MCF 10A (cell line): ENCODE results near the gene USH2A. TPM values are rescaled to one million over a fixed set of nuclear protein-coding genes. Genes with fewer than 3 reads are reported as not detected.

Experiments
- BruUV-seq: library from RNA; stranded (reverse); fragments of 400-500 nt; replicated peaks from 2 replicates; lab custom pipeline; 2021; lab: Mats Ljungman, UMichigan
- CTCF ChIA-PET: fragments of 300-600 bp; sonication (Branson Sonifier 250); formaldehyde crosslinking; extraction: SDS; loops from one replicate; lab custom pipeline; 2021; ENCODE audit warnings: antibody characterized with exemption, inconsistent platforms; lab: Yijun Ruan, JAX
- POLR2A ChIA-PET: fragments of 300-600, 350-650 bp; sonication (Branson Sonifier 250); formaldehyde crosslinking; extraction: SDS; loops from one replicate; lab custom pipeline; 2020; ENCODE audit warnings: antibody characterized with exemption, inconsistent platforms; lab: Yijun Ruan, JAX
- DNase-seq: peaks from one replicate; pipeline ENCODE4 v3.0.0-alpha.2; 2018; ENCODE audit not compliant: unreplicated experiment
- H3K27ac Mint-ChIP-seq: one replicate; pipeline ENCODE4 v1.8.0; 2022; ENCODE audit warnings: mild to moderate bottlenecking, low read depth, mixed read lengths; ENCODE audit not compliant: unreplicated experiment
- H3K27me3 Mint-ChIP-seq: one replicate; pipeline ENCODE4 v1.8.0; 2022; ENCODE audit warnings: mixed read lengths; ENCODE audit not compliant: insufficient read depth, unreplicated experiment
- H3K36me3 Mint-ChIP-seq: one replicate; pipeline ENCODE4 v1.8.0; 2022; ENCODE audit warnings: mild to moderate bottlenecking, moderate library complexity, mixed read lengths; ENCODE audit not compliant: insufficient read depth, unreplicated experiment
- H3K4me1 Mint-ChIP-seq: one replicate; pipeline ENCODE4 v1.8.0; 2022; ENCODE audit warnings: mixed read lengths; ENCODE audit not compliant: insufficient read depth, unreplicated experiment
- H3K4me3 Mint-ChIP-seq: one replicate; pipeline ENCODE4 v1.8.0; 2022; ENCODE audit warnings: mild to moderate bottlenecking, moderate library complexity, mixed read lengths; ENCODE audit not compliant: unreplicated experiment
- H3K9me3 Mint-ChIP-seq: one replicate; pipeline ENCODE4 v1.8.0; 2022; ENCODE audit warnings: mixed read lengths; ENCODE audit not compliant: unreplicated experiment
- intact Hi-C: fragments of 100-400 bp; cut with micrococcal nuclease; formaldehyde crosslinking; loops from 2 replicates; pipeline ENCODE4 v1.14.1; 2022
- total RNA-seq: library from RNA; stranded (reverse); gene quantifications from 2 replicates; pipeline ENCODE4 v1.2.3, GENCODE V29; 2022
- TF ChIP-seq, protein P1 (sequence below): fragments of 200-600 bp; IDR thresholded peaks from one replicate; pipeline ENCODE4 v1.8.0; 2022; ENCODE audit warnings: antibody characterized with exemption, mild to moderate bottlenecking; ENCODE audit not compliant: unreplicated experiment

USH2A gene
- total RNA-seq, 1 experiment from 2014 or later, result not detected

DNA sequence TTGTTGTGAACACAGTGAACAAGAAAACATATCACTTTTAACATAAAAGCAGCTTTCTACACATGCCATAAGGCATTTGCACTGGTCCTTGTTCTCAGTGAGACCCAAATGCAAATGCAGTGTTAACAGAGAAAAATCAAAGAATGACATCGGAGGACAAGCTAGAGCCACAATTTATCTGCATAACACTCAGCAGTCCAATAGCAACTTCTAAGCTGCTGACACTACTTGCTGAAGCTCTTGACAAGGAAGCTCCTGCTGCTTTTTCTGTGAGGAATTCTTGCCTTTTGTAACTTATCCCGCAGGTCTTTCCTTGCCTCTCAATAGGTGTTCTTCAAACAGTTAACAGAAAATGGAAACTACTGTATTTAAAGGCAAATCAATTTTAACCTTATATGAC lies 34.7 kb downstream of the USH2A start:
- CTCF ChIA-PET, result no interaction called here
- H3K27me3 Mint-ChIP-seq, result peaks cover 89% of the 10 kb centered on the region
- no peaks in the 10 kb centered on the region for H3K4me1 Mint-ChIP-seq
- no TSS peak for BruUV-seq
- POLR2A ChIA-PET, result no interaction called here
- intact Hi-C loops, result no loop called here
- TF ChIP-seq, protein P1, sequence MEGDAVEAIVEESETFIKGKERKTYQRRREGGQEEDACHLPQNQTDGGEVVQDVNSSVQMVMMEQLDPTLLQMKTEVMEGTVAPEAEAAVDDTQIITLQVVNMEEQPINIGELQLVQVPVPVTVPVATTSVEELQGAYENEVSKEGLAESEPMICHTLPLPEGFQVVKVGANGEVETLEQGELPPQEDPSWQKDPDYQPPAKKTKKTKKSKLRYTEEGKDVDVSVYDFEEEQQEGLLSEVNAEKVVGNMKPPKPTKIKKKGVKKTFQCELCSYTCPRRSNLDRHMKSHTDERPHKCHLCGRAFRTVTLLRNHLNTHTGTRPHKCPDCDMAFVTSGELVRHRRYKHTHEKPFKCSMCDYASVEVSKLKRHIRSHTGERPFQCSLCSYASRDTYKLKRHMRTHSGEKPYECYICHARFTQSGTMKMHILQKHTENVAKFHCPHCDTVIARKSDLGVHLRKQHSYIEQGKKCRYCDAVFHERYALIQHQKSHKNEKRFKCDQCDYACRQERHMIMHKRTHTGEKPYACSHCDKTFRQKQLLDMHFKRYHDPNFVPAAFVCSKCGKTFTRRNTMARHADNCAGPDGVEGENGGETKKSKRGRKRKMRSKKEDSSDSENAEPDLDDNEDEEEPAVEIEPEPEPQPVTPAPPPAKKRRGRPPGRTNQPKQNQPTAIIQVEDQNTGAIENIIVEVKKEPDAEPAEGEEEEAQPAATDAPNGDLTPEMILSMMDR, result no peak
- no peaks in the 10 kb centered on the region for H3K9me3 Mint-ChIP-seq
- DNase-seq, result no peak
- H3K36me3 Mint-ChIP-seq, result no peaks in the 10 kb centered on the region
- no peak overlapping the region for H3K4me3 Mint-ChIP-seq
- H3K27ac Mint-ChIP-seq, result no peak overlapping the region

DNA sequence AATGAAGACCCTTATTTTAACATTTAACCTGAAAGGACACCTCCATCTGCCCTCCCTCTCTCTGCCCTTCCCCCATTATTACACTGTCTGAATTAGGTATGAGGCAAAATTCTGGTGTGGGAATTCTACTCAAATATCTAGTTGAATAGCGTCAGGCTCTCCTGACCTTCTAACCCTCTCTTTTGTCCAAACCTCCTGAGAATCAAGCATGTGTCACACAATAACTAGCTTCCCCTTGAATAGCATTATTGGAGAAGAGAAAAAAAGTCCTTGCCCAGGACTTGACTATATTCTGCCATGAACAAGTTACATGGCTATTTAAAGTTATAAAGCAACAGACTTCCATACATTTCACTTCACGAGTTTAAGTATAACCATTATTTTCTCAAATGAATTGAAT lies 35.5 kb downstream of the USH2A start:
- no TSS peak for BruUV-seq
- Mint-ChIP-seq H3K4me3 (no peak overlapping the region), H3K27me3 (peaks cover 90% of the 10 kb centered on the region), H3K4me1 (no peaks in the 10 kb centered on the region), H3K36me3 (no peaks in the 10 kb centered on the region), H3K9me3 (no peaks in the 10 kb centered on the region), H3K27ac (no peak overlapping the region)
- CTCF ChIA-PET, result interaction anchor here (0.6 to 1.3 kb wide), 2 partner anchors 166 to 267 kb away, joined by 3 read pairs; no protein-coding TSS in a partner anchor
- TF ChIP-seq, protein P1, result no peak
- POLR2A ChIA-PET, result no interaction called here
- no peak for DNase-seq
- intact Hi-C loops, result no loop called here

DNA sequence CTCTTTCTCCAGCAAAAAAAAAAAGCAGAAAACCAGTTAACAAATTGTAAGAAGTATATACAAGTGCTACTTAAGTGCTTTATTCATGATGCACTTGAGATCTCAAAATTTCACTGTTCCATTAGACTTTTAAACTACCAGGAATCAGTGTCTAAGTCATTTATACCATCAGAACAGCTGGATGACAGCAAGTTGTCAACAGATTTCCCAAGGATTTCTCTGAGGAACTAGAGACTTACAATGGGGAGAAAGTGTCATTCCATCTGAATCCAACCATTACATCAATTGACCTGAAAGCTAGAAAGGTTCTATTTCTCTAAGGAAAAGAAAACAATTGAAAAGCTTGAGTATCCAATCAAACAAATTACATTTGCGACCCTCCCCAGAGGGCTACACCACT lies 43.8 kb downstream of the USH2A start:
- Mint-ChIP-seq H3K27ac (no peak overlapping the region), H3K4me3 (no peak overlapping the region), H3K4me1 (no peaks in the 10 kb centered on the region), H3K27me3 (peaks cover 87% of the 10 kb centered on the region), H3K36me3 (no peaks in the 10 kb centered on the region), H3K9me3 (no peaks in the 10 kb centered on the region)
- CTCF ChIA-PET, result interaction anchor here (0.7 kb wide), 1 partner anchor 45 kb away, joined by 3 read pairs; no protein-coding TSS in a partner anchor
- intact Hi-C loops, result no loop called here
- no peak for DNase-seq
- POLR2A ChIA-PET, result interaction anchor here (0.6 kb wide), 1 partner anchor 476 kb away, joined by 3 read pairs; no protein-coding TSS in a partner anchor
- TF ChIP-seq, protein P1, result no peak
- no TSS peak for BruUV-seq

DNA sequence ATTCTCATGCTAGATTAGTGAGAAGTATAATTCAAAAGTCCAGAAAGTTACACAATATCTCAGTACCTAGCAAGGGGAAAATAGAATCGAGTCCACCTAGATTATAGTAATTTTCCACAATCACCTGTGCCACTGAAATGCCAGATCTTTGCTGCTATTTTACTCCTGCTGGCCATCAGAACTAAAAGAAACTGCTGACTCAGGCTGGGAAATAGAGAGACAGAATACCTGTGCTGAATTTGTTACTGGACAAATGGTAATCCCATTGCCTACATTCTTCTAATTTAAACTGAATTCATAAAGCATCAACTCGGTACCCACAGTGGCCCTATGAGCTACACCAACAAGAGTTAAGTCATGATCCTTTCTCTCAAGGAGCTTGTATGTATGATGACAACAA lies 55.0 kb downstream of the USH2A start:
- Mint-ChIP-seq H3K4me1 (no peaks in the 10 kb centered on the region), H3K36me3 (no peaks in the 10 kb centered on the region), H3K4me3 (no peak overlapping the region), H3K27ac (no peak overlapping the region), H3K27me3 (peaks cover 69% of the 10 kb centered on the region), H3K9me3 (no peaks in the 10 kb centered on the region)
- no TSS peak for BruUV-seq
- POLR2A ChIA-PET, result interaction anchor here (0.7 kb wide), 1 partner anchor 78 kb away, joined by 7 read pairs; no protein-coding TSS in a partner anchor
- intact Hi-C loops, result no loop called here
- CTCF ChIA-PET, result interaction anchor here (0.5 kb wide), 1 partner anchor 9 kb away, joined by 3 read pairs; no protein-coding TSS in a partner anchor
- TF ChIP-seq, protein P1, result no peak
- no peak for DNase-seq
